Esophagus squamous epithelium (tissue), 5 donors: Measurements from ENCODE around the gene PHC2. TPM values are rescaled to one million over a fixed set of nuclear protein-coding genes. Genes with fewer than 3 reads are reported as not detected.
A peak's percentile ranks its signal among the peaks of the same experiment; 100 is the strongest.

Experiments used
- DNase-seq: peaks from one replicate; lab custom pipeline; 2025; lab: John Stamatoyannopoulos, UW
- H3K27ac ChIP-seq, 4 donors: fragments of 200-600 bp; sonication (generic); one replicate each; pipeline ENCODE4 v1.5.1; 2016 to 2019; ENCODE audit warnings: mild to moderate bottlenecking in 1 of 4
- H3K27me3 ChIP-seq, 4 donors: fragments of 200-600 bp; sonication (generic); 1 replicate in 3 of 4; 2 replicates in 1 of 4; pipeline versions ENCODE4 v1.5.1 to v1.6.0; 2017 to 2021; ENCODE audit warnings: antibody characterized with exemption in 1 of 4
- H3K36me3 ChIP-seq, 3 donors: fragments of 200-600 bp; sonication (generic); one replicate each; pipeline ENCODE4 v1.5.1; 2016 to 2019
- H3K4me1 ChIP-seq, 3 donors: fragments of 200-600 bp; sonication (generic); one replicate each; pipeline ENCODE4 v1.5.1; 2017 to 2019
- H3K4me3 ChIP-seq, 4 donors: fragments of 200-600 bp; sonication (generic); 1 replicate in 3 of 4; 2 replicates in 1 of 4; pipeline ENCODE4 v1.5.1; 2016 to 2019; ENCODE audit warnings: mild to moderate bottlenecking in 2 of 4, moderate library complexity in 1 of 4
- H3K9me3 ChIP-seq, 3 donors: fragments of 200-600 bp; sonication (generic); one replicate each; pipeline ENCODE4 v1.5.1; 2016 to 2019
- CTCF ChIP-seq, 6 experiments: fragments of 450-650 bp in 4 of 6; fragments of 200-600 bp in 2 of 6; sonication (generic) in 2 of 6; IDR thresholded peaks; one replicate each; pipeline ENCODE4 v1.5.1; 2016 to 2019; ENCODE audit warnings: antibody characterized with exemption in 6 of 6, mild to moderate bottlenecking in 4 of 6, moderate library complexity in 4 of 6
- POLR2A ChIP-seq, 4 donors: fragments of 450-650 bp; IDR thresholded peaks; one replicate each; pipeline ENCODE4 v1.6.1; 2017; ENCODE audit warnings: antibody characterized with exemption in 4 of 4, mild to moderate bottlenecking in 4 of 4, moderate library complexity in 3 of 4
- WGBS, 2 donors: methylation state at CpG; one replicate each; pipeline ENCODE4 v1.1.5; 2018; 5-methylcytosine and 5-hydroxymethylcytosine counted together
- intact Hi-C: fragments of 100-400 bp; cut with DNase I; formaldehyde crosslinking; loops from one replicate; pipeline ENCODE4 v1.15.0; 2022
- total RNA-seq, 4 donors: library from RNA; depleted of rRNA; stranded (reverse); fragments of >200 nt; gene quantifications; one replicate each; pipeline ENCODE4 v1.1.0, GENCODE V29; 2016
- donor health status: DM: yes; HTN: yes; CAD: no.

Gene PHC2
- total RNA-seq, 4 donors from 2014 or later: 27.4 to 92.1 (median 50.6) TPM

GRCh38 chr1:33354707-33355316, 76.1 kb downstream of the PHC2 start:
- peaks cover 0 to 18% (median 7%) of the 10 kb centered on the region in 3 donors for H3K4me1 ChIP-seq
- no peak overlapping the region for H3K27ac ChIP-seq
- intact Hi-C loops: no loop called here
- no peak overlapping the region for H3K4me3 ChIP-seq
- DNase-seq: no peak
- no peaks in the 10 kb centered on the region for H3K27me3 ChIP-seq
- peaks cover 0 to 17% (median 0%) of the 10 kb centered on the region in 3 donors for H3K36me3 ChIP-seq
- WGBS, 2 donors: 78 to 85% methylated on average over 4 to 7 of the region's 16 CpGs
- TF ChIP-seq CTCF (IDR thresholded peaks at IDR 0.05) (no peak), POLR2A (IDR thresholded peaks at IDR 0.05) (no peak)
- H3K9me3 ChIP-seq: no peaks in the 10 kb centered on the region

DNA sequence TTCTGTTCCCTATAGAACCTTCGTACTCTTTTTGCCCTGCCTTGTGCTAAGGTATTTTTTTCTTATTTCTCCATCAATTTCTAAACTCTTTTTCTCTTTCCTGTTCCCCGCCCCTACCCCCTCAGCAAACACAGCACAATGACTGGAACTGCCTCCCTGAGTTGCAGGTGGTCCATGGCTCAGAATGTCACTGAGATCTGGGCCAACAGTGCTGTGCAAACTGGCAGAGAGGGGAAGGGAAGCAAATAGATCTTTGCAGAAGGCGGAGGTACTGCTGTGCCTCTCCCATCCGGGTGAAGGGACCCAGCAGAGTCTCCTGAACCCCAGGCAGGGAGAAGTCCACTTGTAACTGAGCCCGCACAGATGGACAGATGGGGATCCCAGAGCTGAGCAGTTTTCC, 77.4 kb downstream of the PHC2 start:
- WGBS, 2 donors: 87 to 92% methylated on average over 5 of the region's 5 CpGs
- no peaks in the 10 kb centered on the region for H3K9me3 ChIP-seq
- no peak overlapping the region for H3K27ac ChIP-seq
- intact Hi-C loops: no loop called here
- H3K4me1 ChIP-seq: peaks cover under 1 to 19% (median 7%) of the 10 kb centered on the region in 3 donors
- H3K4me3 ChIP-seq: no peak overlapping the region
- TF ChIP-seq CTCF (IDR thresholded peaks at IDR 0.05) (no peak), POLR2A (IDR thresholded peaks at IDR 0.05) (no peak)
- peaks cover 0 to 17% (median 0%) of the 10 kb centered on the region in 3 donors for H3K36me3 ChIP-seq
- H3K27me3 ChIP-seq: no peaks in the 10 kb centered on the region
- no peak for DNase-seq

DNA sequence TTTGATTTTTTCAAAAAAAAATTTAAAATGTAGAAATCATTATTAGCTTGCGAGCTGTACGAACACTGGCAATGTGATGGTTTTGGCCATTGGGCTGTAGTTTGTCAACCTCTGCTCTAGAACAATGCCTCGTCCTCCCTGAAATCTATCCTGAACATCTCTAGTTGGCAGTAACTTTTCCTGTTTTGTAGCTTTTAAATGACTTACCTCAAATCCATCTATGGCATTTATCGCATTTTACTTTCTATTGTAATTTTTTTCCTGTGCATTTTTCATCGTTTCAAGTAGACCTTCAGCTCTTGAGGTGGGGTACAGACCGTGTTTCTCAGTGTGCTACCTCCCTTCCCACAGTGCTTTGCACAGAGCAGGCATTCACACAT, 79.6 kb downstream of the PHC2 start:
- H3K36me3 ChIP-seq: peaks cover 0 to 17% (median 0%) of the 10 kb centered on the region in 3 donors
- TF ChIP-seq POLR2A (IDR thresholded peaks at IDR 0.05) (no peak), CTCF (IDR thresholded peaks at IDR 0.05) (no peak)
- H3K9me3 ChIP-seq: no peaks in the 10 kb centered on the region
- H3K27ac ChIP-seq: no peak overlapping the region
- intact Hi-C loops: no loop called here
- no peaks in the 10 kb centered on the region for H3K27me3 ChIP-seq
- H3K4me3 ChIP-seq: no peak overlapping the region
- peaks cover 15 to 42% (median 16%) of the 10 kb centered on the region in 3 donors for H3K4me1 ChIP-seq
- 86 to 94% methylated on average over 6 of the region's 6 CpGs for WGBS, 2 donors
- DNase-seq: no peak

GRCh38 chr1:33350611-33351280, 80.1 kb downstream of the PHC2 start:
- H3K4me1 ChIP-seq: peaks cover 18 to 47% (median 20%) of the 10 kb centered on the region in 3 donors
- no peaks in the 10 kb centered on the region for H3K27me3 ChIP-seq
- no peak for DNase-seq
- H3K27ac ChIP-seq: peak overlapping the region; percentile 87 to 99 (median 96)
- intact Hi-C loops: no loop called here
- H3K4me3 ChIP-seq: peak overlapping the region; percentile 54 to 96 (median 76)
- peaks cover 0 to 17% (median 0%) of the 10 kb centered on the region in 3 donors for H3K36me3 ChIP-seq
- 38 to 41% methylated on average over 6 of the region's 6 CpGs for WGBS, 2 donors
- H3K9me3 ChIP-seq: no peaks in the 10 kb centered on the region
- TF ChIP-seq POLR2A (IDR thresholded peaks at IDR 0.05) (no peak), CTCF (IDR thresholded peaks at IDR 0.05) (no peak)
